Midbrain (tissue), 1 donor: Measurements from ENCODE around the gene NRP2.

Experiments
- DNase-seq: peaks from one replicate; lab custom pipeline; 2025; lab: John Stamatoyannopoulos, UW

The NRP2 gene

DNA sequence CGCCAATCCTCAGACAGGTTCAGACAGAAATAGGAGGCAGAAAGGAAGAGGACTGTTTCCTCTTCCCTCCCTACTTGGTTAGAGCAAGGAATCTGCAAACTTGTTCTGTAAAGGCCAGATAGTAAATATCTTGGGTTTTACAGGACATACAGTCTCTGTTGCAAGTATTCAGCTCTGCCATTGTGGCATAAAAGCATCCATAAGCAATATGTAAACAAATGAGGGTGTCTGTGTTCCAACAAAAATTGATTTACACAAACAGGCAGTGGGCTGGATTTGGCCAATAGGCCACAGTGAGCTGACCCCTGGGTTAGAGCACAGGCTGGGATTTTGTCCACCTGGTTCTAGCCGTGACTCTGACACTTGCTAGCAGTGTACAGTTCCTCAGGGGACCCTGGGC is 89.4 kb downstream of the NRP2 start:
- no peak for DNase-seq

DNA sequence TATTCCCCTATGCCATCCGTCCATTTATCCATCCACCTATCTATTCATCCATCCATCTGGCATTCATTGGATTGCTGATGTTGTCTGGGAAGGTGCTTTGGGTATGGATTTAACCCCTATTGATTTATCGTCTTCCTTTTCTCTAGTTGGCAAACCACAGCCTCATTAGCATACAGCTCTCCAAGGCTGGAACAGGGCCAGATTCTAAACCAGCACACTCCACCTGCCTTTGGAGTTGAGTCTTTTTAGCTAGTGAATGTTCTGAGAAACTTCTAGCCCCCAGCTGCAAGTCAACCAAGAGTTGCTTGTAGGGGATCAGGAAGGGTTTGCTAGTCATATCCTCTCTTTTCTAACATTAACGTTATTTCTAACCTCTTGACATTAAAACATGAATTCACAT is 90.7 kb downstream of the NRP2 start:
- DNase-seq = no peak

GRCh38 chr2:205773989-205774388 is 91.7 kb downstream of the NRP2 start:
- no peak for DNase-seq

GRCh38 chr2:205775097-205775877 is 93.0 kb downstream of the NRP2 start:
- DNase-seq = no peak

DNA sequence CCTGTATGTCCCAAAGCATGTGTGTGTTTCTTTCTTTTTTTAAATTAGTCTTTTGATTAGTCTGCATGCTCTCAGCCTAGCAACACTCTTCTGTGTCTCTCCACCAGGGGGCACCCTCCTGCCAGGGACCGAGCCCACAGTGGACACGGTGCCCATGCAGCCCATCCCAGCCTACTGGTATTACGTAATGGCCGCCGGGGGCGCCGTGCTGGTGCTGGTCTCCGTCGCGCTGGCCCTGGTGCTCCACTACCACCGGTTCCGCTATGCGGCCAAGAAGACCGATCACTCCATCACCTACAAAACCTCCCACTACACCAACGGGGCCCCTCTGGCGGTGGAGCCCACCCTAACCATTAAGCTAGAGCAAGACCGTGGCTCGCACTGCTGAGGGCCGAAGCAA is 93.8 kb downstream of the NRP2 start:
- DNase-seq = no peak

DNA sequence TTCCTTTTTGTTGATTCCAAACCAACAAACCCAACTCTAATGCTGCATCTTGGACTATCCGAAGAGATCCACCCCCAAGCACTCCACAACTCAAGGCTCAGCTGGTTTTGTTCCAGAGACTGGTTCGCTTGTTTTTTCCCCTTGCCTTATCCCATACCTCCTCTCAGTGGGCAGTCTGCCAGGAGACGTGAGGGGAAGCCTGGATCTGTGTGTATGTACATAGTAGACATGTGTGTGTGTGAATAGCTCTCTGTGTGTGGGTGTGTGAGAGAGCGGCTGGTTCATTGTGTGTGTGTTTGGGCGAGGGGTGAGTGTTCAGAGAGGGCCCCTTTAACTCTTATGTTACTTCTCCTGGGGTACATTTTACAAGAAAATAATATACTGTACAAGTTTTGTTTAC is 94.4 kb downstream of the NRP2 start:
- DNase-seq = no peak

GRCh38 chr2:205778356-205778755 is 96.1 kb downstream of the NRP2 start:
- DNase-seq = no peak

DNA sequence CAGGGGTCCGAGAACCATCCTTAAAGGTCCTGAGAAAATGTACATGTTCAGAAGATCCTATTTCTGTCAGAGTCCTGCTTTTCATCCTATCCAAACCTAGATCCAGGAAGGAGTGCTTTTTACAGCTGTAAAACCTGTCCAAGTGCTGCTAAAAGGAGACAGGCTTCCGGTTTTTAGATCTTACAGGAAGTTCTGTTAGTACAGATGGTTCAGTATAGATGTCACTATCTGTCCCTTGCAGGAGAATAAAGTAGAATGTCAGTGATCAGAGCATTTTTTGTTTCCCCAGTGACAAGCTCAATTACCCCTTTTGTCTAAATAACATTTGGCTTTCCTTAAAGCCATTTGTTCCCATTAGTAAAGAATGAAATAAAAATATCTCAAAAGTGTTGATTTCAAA is 98.3 kb downstream of the NRP2 start:
- no peak for DNase-seq

GRCh38 chr2:205781244-205781931 is 99.1 kb downstream of the NRP2 start:
- no peak for DNase-seq

DNA sequence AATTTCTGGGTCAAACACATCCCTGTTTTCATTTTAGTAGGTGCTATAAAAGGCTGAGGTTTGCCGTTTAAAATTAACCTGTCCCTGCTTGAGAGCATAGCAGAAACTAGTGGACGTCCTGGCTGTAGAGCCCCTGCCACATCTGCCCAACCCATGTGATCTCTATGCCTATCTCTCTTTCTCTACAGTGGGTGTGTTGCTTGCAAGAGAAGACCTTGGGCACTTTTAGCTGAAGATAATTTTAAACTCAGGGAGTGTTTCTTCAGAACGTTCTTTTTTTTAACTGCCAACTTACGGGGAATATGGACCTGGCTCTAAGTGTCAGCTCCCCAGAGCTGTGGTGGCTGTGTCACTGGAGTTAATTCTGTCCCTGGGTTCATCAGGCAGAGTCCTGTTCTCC is 100.6 kb downstream of the NRP2 start:
- no peak for DNase-seq

GRCh38 chr2:205783872-205784499 is 101.7 kb downstream of the NRP2 start:
- no peak for DNase-seq

DNA sequence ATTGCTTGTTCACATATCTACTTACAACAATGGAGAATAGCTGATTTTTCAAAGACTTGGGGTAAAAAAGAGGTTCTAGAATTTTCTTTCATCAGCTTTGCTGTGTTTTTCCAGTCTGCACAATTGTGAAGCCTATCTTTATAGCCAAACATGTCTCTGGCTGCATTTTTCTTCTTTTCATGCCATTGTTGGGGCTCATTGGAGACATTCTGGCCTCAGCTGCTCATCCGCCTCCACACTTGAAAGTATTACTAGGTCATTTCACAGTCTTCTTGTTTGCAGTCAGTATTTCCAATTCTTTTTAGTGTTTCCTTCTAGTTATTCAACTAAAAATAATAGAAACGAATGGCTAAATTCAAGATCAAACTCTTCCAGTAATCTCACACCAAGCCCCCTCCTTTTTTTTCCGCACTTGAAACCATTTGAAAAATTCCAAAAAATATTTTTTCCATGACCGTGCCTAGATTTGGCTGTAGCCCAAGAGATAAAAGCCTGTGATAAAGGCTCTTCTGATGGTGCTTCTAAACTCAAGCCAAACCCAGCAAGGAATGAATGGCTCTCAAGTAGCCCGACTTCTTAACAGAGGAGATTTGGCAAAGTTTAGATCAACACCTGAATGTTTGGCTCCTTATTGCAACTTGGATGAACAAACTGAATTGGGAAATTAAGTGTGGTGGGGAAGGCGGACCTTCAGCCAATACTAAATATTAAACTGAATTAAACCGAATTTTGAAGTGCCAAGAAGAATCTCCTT is 103.4 kb downstream of the NRP2 start:
- DNase-seq = no peak

GRCh38 chr2:205786976-205787375 is 104.7 kb downstream of the NRP2 start:
- DNase-seq = no peak

GRCh38 chr2:205787761-205788160 is 105.5 kb downstream of the NRP2 start:
- DNase-seq = no peak

DNA sequence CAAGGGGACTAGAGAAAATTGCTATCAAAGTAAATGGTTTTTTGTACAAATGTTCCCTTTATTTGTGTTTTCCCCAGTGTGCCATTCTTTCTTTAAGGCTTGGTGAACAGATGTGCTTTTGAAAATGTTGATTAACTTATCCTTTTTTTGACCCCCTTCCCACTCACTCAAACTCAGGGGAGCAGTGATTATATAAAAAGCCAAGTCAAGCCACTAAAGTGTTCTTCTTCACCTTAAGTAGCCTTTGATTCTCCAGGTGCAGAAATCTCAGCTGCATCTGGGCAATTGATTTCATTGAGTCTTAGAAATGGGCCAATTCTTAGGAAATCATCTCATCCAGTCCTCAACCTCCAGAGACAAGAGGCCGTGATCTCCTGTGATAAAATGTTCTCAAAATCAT is 107.6 kb downstream of the NRP2 start:
- DNase-seq = no peak

- DNase-seq = no peak
Observed at GRCh38 chr2:205792908-205793307, 110.6 kb downstream of the NRP2 start.

- DNase-seq = no peak
Observed at GRCh38 chr2:205796805-205797313, 114.6 kb downstream of the NRP2 start.

DNA sequence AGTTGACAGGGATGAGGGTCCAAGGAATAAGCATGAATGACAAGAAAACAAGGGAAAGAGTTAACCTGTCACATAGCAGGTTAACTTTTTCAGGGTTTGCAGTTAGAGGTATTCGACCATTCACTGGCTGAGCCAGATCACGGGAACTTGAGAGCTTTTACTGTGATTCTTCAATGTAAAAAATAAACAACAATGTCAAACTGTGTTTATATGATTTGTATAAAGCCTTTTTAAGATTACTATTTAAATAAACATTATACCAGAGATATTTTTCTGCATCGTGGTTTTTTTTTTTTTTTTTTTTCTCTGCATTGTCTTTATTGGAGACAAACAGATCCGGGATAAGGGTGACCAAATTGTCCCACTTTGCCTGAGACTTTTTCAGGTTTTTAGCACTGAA is 115.6 kb downstream of the NRP2 start:
- no peak for DNase-seq

GRCh38 chr2:205800224-205800623 is 117.9 kb downstream of the NRP2 start:
- DNase-seq = no peak

GRCh38 chr2:205800773-205801172 is 118.5 kb downstream of the NRP2 start:
- no peak for DNase-seq

GRCh38 chr2:205802065-205802464 is 119.8 kb downstream of the NRP2 start:
- DNase-seq = no peak

DNA sequence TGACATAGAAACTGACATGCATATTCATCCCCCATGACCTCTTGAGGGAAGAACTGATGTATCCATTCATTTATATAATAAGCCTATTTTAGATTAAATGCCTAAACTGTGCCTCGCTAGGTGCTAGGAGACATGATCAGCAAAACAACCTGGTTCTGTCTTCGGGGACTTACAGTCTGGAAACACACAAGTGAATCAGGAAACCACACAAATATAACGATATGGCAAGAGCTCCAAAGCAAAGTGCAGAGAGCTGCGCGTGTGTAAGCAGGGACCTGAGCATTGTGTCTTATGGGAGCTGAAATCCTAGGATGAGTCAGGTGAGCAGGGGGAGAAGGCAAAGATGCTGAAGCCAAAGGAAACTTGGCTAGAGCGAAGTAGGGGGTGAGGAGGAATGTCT is 120.6 kb downstream of the NRP2 start:
- no peak for DNase-seq
